Stimulated activated CD8-positive, alpha-beta memory T cell treated with anti-CD3 and anti-CD28 coated beads, Interleukin-15, amount 100 ng/mL, for 48 hours (primary cell): ENCODE measurements around the gene SIGLEC7.
A peak's percentile ranks its signal among the peaks of the same experiment; 100 is the strongest.

Source experiments
- DNase-seq, 2 donors: peaks; one replicate each; pipeline ENCODE4 v3.0.0-alpha.2; 2020; ENCODE audit warnings: low read depth in 2 of 2

SIGLEC7 gene

DNA sequence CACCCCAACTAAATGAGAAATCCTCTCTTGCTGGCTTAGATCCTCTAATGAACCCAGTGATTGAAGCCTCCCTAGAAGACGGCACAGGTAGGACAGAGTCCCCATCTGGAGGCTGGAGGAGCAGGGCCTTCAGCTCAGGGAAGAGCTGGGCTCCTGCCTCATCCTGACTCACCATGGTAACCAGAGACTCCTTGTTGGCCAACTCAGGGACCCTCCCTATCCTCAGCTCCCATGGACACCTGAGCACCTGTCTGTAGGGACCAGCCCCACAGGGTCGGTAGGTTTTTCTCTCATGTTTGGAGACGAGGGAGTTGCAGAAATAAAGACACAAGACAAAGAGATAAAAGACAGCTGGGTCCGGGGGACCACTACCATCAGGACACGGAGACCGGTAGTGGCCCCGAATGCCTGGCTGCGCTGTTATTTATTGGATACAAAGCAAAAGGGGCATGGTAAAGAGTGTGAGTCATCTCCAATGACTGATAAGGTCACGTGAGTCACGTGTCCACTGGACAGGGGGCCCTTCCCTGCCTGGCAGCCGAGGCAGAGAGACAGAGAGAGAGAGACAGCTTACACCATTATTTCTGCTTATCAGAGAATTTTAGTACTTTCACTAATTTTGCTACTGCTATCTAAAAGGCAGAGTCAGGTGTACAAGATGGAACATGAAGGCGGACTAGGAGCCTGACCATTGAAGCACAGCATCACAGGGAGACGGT is 26.6 kb downstream of the SIGLEC7 start:
- DNase-seq = no peak

- peak; percentile 34 to 41 for DNase-seq
Observed at GRCh38 chr19:51169283-51169918, 27.3 kb downstream of the SIGLEC7 start.

DNA sequence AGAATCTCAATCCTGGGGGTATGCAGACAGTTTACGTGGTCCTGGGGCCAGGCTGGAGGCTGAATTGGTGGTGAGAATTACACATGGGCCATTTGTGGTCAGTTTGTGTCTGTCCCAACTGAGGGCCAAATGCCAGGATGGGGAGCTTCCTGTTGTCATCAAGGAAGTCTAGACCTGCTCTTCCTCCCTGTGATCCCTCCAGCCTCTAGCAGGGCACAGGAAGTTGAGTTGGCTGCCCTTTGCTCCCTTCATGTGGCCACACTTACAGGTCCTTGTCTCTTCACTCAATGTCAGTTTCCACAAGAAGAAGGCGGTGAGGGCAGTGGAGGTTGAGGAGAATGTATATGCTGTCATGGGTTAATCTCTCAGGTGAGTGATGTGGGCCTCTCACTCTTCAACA is 30.1 kb downstream of the SIGLEC7 start:
- DNase-seq = no peak

- DNase-seq = no peak
Observed at GRCh38 chr19:51173681-51174080, 31.6 kb downstream of the SIGLEC7 start.

GRCh38 chr19:51179256-51179655 is 37.2 kb downstream of the SIGLEC7 start:
- no peak for DNase-seq

DNA sequence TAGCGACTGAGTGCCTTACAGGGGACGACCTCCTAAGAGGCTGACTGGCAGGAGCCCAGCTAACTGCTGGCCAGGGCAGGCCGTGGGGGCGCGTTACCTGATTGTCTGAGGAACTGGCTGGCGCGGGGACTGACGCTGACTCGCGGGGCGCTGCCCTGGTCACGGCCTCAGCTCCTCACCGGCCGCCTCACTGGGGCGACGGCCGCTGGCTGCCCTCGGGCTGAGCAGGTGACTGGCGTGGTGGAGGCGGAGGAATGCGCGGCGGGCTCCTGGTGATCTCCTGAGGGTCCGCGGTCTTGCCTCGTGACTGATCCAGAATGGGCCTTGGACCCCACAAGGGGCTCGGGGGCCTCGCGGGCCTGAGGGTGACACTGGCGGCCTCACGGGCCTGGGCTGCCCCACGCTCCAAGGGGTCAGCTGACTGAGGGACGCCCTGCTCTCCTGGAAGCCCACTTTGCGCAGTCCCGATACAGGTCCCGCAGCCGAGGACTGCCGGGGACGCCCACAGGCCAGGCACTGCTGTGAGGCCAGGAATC is 39.3 kb downstream of the SIGLEC7 start:
- no peak for DNase-seq

DNA sequence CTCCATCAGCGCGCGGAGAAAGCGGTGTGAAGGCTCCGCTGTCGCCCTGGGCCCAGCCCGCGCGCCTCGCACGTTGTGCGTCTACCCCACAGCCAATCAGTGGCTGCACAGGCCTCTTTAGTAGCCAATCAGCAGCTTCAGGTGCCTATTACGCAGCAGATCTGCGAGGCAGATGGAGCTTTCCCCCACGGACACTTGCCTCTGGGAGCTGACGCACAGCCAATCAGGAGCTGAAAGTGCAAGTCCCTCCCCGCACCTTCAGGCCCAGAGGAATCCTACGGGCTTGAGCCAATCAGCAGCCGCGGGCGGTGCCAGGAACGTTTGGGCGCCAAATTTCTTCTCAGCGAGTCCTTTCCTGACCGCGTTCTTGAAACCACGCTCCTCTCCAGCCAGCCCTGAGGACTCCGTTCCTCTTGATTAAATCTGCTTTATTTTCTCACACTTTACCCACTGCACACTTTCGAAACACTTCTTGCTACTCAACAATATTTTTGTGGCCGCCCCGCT is 39.9 kb downstream of the SIGLEC7 start:
- peak in 1 of 2 donors; percentile 29 for DNase-seq

DNA sequence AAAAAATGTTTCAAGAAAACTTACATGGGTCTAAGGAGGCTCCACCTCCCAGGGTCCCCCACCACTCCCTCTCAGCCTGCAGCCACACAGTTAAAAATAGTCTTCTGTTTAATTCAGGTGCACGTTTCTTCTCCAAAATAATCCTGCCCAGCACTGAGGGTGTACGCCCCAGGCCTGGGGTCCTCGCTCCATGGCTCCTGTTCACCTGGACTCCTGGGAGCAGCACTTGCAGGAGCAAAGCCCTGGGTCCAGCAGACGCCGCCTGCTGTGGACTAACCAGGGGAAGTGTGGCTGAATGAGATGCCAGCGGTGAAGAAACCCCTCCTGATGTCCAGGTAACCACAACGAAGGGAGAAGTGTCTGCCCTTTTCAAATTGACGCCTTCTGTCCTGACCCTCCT is 41.5 kb downstream of the SIGLEC7 start:
- DNase-seq = no peak

GRCh38 chr19:51185069-51185867 is 43.2 kb downstream of the SIGLEC7 start:
- no peak for DNase-seq

GRCh38 chr19:51185868-51186215 is 43.7 kb downstream of the SIGLEC7 start:
- DNase-seq = no peak

DNA sequence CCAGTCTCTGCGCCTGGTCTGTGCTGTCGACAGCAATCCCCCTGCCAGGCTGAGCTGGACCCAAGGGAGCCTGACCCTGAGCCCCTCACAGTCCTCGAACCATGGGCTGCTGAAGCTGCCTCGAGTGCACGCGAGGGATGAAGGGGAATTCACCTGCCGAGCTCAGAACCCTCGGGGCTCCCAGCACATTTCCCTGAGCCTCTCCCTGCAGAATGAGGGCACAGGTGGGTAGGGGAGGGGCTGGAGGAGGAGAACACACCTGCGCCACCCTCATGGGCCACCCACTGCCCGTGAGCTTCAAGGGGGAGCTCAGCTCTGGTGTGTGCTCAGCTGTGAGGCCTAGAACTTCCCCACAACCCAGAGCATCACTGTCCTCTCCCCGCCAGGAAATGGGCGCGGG is 44.2 kb downstream of the SIGLEC7 start:
- no peak for DNase-seq

DNA sequence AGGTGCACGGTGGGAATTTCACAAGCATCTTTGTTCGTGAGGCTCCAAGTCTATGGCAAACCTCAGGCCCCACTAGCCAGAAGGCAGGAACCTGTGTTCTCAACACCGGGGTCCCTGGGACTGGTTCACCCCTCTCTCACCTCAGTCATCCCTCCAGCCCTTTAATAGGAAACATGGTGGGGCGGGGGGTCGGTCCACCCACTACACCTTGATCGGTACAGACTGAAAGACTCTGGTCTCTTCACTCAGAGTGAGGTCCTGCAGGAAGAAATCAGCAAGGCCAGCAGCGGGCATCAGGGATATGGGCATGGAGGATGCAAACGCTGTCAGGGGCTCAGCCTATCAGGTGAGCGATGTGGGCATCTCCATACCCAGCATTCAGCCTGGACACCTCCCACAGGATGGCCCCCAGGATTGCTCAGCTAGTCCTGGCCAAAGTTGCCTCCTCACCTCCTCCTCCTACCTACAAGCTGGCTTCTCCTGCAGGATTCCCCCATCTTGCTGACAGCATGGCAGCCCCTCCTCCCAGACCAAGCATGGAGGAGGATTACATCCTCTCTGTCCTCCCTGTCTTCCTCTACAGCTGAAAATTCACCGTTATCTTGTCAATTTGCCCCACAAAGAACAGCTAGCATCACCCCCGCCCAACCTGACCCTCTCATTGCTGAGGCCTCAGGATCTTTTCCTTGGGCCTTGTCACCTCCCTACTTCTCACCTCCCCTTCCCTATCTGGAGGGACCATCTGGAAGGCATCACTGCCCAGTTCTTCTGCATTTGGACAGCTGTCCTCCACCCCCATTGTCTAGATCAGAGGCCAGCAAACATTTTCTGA is 45.5 kb downstream of the SIGLEC7 start:
- DNase-seq = no peak

- DNase-seq = no peak
Observed at GRCh38 chr19:51188227-51188559, 46.1 kb downstream of the SIGLEC7 start.

DNA sequence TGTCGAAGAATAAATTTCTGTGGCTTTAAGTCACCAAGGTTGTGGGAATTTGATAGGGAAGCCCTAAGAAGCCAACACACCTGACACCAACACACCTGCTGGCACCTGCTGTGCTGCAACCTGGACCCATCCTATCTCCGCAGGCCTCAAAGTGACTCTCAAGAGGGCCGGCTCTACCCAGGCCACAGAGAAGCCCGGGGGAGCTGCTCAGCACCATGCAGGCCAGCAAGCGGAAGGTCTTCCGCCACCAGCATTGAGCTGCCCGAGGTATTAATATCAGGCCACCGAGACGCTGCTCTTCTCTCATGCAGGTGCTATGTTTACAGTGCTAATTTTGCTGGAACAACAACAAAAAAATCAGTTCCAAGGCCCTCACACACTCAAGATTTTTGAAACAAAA is 50.6 kb downstream of the SIGLEC7 start:
- DNase-seq = no peak

DNA sequence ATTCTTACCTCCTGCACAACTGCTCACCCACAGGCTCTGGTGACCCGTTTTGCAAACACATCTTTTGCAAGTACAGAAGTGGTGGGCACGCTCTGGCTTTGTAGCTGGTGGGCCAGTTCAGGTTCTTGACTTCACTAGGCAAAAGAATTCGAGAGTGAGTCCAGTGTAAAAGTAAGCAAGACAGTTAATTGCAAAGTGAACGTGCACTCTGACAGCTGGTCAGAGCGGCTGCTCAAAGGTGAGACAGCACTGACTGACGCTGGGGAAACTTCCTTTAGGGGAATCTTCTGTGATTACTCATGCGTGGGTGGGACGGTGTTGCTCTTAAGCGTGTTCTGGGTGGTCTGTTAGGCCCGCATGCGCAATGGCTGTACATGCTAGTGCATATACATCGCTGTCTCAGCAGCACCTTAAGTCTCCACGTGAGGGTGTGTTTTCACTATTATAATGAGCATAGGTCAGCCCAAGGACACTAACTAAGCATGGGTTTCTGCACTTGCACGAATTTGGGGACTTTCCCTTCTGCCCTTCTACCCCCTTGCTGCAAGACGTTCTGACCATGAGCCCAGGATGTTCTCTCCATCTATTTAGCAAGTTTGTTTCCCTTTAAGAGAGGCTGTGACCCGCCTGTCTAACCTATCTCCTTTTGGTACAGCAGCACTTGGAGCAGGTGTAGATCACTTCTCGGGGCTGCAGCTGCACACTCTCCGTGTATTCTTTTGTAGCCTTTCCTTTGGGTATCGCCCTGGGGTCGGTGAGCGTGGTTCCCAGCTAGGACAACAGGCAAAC is 52.6 kb downstream of the SIGLEC7 start:
- no peak for DNase-seq

GRCh38 chr19:51195316-51195586 is 53.1 kb downstream of the SIGLEC7 start:
- DNase-seq = no peak

DNA sequence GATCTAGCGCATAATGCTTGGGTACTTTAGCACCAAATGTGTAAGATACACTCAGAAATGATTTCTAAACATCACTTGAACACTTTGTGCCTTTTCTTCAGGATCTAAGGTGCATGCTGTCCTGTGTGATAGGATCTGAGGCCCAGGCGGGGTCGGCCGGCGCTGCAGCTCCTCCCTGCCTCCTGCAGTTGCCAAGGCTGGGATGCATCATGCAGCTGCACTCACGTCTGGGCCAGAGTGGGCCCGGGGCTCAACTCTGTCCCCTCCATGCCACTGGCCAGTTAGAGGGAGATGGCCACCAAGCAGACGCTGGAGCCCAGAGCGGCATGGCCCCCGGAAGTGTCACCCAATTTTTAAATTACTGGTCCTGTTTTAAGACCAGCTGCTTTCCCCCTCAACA is 53.5 kb downstream of the SIGLEC7 start:
- no peak for DNase-seq

DNA sequence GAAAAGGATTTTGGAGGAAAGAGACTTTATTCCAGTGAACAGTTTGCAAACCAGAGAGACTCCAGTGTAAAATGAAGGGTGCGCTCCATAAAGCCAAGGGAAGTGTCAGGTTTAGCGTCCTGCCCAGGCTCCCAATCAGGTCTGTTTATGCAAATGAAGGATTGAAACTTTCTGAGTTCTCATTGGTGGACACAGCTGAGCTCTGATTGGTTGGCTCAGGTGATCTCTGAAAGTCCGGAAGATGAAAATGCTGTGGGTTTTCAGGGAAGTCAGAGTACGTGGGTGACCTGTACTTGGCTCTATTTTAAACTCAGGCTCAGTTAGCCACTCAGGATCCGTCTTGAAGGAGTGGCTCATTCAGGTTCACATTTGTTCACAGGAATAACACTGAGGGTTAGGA is 54.1 kb downstream of the SIGLEC7 start:
- DNase-seq = no peak

- DNase-seq = no peak
Observed at GRCh38 chr19:51198641-51199040, 56.5 kb downstream of the SIGLEC7 start.

DNA sequence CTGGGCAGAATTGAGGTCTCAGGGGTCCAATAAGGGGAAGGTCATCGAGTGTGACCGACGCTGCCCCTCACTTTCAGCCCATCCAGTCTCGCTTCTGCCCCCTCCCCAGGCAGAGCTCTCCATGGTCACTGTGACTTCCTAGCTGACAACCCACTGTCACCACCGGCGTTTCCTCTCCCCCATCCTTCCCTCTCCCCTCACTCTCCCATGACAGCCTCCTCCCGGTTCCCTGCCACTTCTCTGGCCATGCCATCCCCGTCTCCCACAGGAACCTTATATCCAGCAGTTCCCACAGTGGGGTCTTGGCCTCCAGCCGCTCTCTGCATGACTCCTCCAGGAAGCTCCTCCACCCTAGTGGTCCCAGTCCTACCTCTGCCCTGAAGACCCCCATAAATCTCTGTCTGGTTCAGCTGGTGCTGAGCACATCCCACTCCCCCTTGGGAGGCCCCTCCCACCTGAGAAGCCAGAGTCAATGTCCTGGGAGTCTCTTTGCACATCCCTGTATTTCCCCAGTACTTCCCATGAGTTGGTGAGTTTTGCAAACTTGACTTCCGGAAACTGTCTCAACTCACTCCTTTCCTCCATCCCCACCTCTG is 58.1 kb downstream of the SIGLEC7 start:
- no peak for DNase-seq

GRCh38 chr19:51201712-51202111 is 59.6 kb downstream of the SIGLEC7 start:
- DNase-seq = no peak
